GM23248 (cell line): ENCODE results near the gene IRAG1.

ENCODE experiments used
- EZH2 ChIP-seq: fragments of 200-600 bp; sonication (generic); IDR thresholded peaks from 2 replicates; pipeline ENCODE4 v1.6.1; 2018; ENCODE audit warnings: antibody characterized with exemption, mild to moderate bottlenecking; ENCODE audit not compliant: insufficient read depth, poor library complexity, severe bottlenecking
- EZH2phosphoT487 ChIP-seq: fragments of 200-600 bp; sonication (generic); IDR thresholded peaks from 2 replicates; pipeline ENCODE4 v1.6.1; 2018; ENCODE audit warnings: antibody characterized with exemption, moderate library complexity, mild to moderate bottlenecking, low read depth; ENCODE audit not compliant: insufficient read depth

DNA sequence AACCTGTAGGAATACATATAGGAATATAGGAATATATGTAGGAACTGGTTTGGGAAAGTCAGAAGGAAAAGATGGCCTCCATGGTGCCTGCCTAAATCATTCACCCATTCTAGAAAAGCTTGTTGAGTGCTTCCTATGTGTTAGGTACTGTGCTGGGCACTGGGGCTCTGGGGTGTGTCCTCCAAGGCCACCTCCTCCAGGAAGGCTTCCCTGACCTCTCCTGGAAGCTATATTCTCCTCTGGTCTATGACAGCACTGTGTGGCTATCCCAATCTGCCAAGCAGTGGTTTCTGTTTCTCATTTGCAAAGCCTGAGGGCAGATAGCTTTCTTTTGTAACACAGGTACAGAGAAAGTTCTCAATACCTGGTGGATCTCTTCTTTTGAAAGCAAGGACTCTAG is 30.2 kb downstream of the IRAG1 start:
- TF ChIP-seq EZH2 (no peak), EZH2phosphoT487 (no peak)
